ENCODE measurements around the gene SUFU. TPM values are rescaled to one million over a fixed set of nuclear protein-coding genes. Genes with fewer than 3 reads are reported as not detected.

The SUFU gene
- total RNA-seq, 1 donor from 2014 or later: 7.6 TPM

- ATAC-seq (ENCODE audit: poor library complexity) (no peak), DNase-seq (peak; percentile 4)
- intact Hi-C loops (cut with DNase I): no loop called here
Observed at GRCh38 chr10:102641402-102641801, 137.6 kb downstream of the SUFU start.

- intact Hi-C loops (cut with DNase I): loop anchor here (2.0 kb wide), 1 partner anchor 139 kb away; the partner anchor contains the start of genes ACTR1A and SUFU
- DNase-seq: peak; percentile 99
- ATAC-seq (ENCODE audit: poor library complexity): peak; percentile 70
Observed at GRCh38 chr10:102641880-102642735, 138.3 kb downstream of the SUFU start.

- peak; percentile 84 for DNase-seq
- intact Hi-C loops (cut with DNase I): loop anchor here (2.0 kb wide), 1 partner anchor 140 kb away; the partner anchor contains the start of genes ACTR1A and SUFU
- ATAC-seq (ENCODE audit: poor library complexity): peak; percentile 2
Observed at GRCh38 chr10:102642736-102643335, 139.1 kb downstream of the SUFU start.

GRCh38 chr10:102643336-102644065 is 139.7 kb downstream of the SUFU start:
- peak; percentile 83 for DNase-seq
- intact Hi-C loops (cut with DNase I): loop anchor here (2.0 kb wide), 1 partner anchor 141 kb away; the partner anchor contains the start of genes ACTR1A and SUFU
- ATAC-seq (ENCODE audit: poor library complexity): peak; percentile 14

- ATAC-seq (ENCODE audit: poor library complexity) (no peak), DNase-seq (peak; percentile 75)
- intact Hi-C loops (cut with DNase I): no loop called here
Observed at GRCh38 chr10:102644066-102644645, 140.4 kb downstream of the SUFU start, which contains the start of gene TRIM8. TRIM8 (plus strand) TSS chr10:102644479; CDS start chr10:102644618, 139 bp downstream.

- intact Hi-C loops (cut with DNase I): no loop called here
- ATAC-seq (ENCODE audit: poor library complexity) (peak; percentile 18), DNase-seq (peak; percentile 92)
Observed at GRCh38 chr10:102644646-102645387, 141.0 kb downstream of the SUFU start.

- peak; percentile 13 for ATAC-seq (ENCODE audit: poor library complexity)
- peak; percentile 88 for DNase-seq
- intact Hi-C loops (cut with DNase I): no loop called here
Observed at GRCh38 chr10:102645388-102645740, 141.6 kb downstream of the SUFU start.

GRCh38 chr10:102645741-102646609 is 142.2 kb downstream of the SUFU start:
- ATAC-seq (ENCODE audit: poor library complexity): peak; percentile 48
- intact Hi-C loops (cut with DNase I): no loop called here
- peak; percentile 94 for DNase-seq

- peak; percentile 6 for ATAC-seq (ENCODE audit: poor library complexity)
- intact Hi-C loops (cut with DNase I): no loop called here
- DNase-seq: peak; percentile 75
Observed at GRCh38 chr10:102646610-102647442, 143.1 kb downstream of the SUFU start.

GRCh38 chr10:102647443-102648268 is 143.9 kb downstream of the SUFU start:
- DNase-seq: no peak
- intact Hi-C loops (cut with DNase I): no loop called here
- no peak for ATAC-seq (ENCODE audit: poor library complexity)

- DNase-seq (no peak), ATAC-seq (ENCODE audit: poor library complexity) (no peak)
Observed at GRCh38 chr10:102648269-102648888, 144.6 kb downstream of the SUFU start.

GRCh38 chr10:102648889-102649796 is 145.4 kb downstream of the SUFU start:
- ATAC-seq (ENCODE audit: poor library complexity): no peak
- peak; percentile 66 for DNase-seq
- intact Hi-C loops (cut with DNase I): no loop called here

More at GRCh38 chr10:102648269-102648888, 144.6 kb downstream of the SUFU start:
- intact Hi-C loops (cut with DNase I): no loop called here

GRCh38 chr10:102649797-102650654 is 146.3 kb downstream of the SUFU start:
- intact Hi-C loops (cut with DNase I): no loop called here
- DNase-seq (no peak), ATAC-seq (ENCODE audit: poor library complexity) (no peak)

All from Right ventricle myocardium superior (tissue), 1 donor.